GM23248 (cell line): Measurements from ENCODE around the gene FADS1. TPM values are rescaled to one million over a fixed set of nuclear protein-coding genes. Genes with fewer than 3 reads are reported as not detected.

Experiments
- DNase-seq: peaks from one replicate; pipeline ENCODE4 v3.0.0-alpha.2; 2015
- H2AFZ ChIP-seq: fragments of 200-600 bp; sonication (generic); 2 replicates; pipeline ENCODE4 v1.6.1; 2016; ENCODE audit warnings: antibody characterized with exemption
- H3F3A ChIP-seq: fragments of 200-600 bp; sonication (generic); 2 replicates; pipeline ENCODE4 v1.6.1; 2016; ENCODE audit warnings: mild to moderate bottlenecking, antibody characterized with exemption, mixed run types; ENCODE audit not compliant: insufficient read depth
- H3K27ac ChIP-seq: fragments of 200-600 bp; sonication (generic); 2 replicates; pipeline ENCODE4 v1.5.1; 2016; ENCODE audit warnings: mild to moderate bottlenecking
- H3K27me3 ChIP-seq: fragments of 200-600 bp; sonication (generic); replicated peaks from 2 replicates; pipeline ENCODE4 v1.6.1; 2016; ENCODE audit warnings: mild to moderate bottlenecking; ENCODE audit not compliant: insufficient read depth
- H3K36me3 ChIP-seq: fragments of 200-600 bp; sonication (generic); 2 replicates; pipeline ENCODE4 v1.6.1; 2016; ENCODE audit warnings: low read depth, mild to moderate bottlenecking
- H3K4me1 ChIP-seq: fragments of 200-600 bp; sonication (generic); 2 replicates; pipeline ENCODE4 v1.6.1; 2016; ENCODE audit warnings: mild to moderate bottlenecking; ENCODE audit not compliant: insufficient read depth
- H3K4me2 ChIP-seq: fragments of 200-600 bp; sonication (generic); one replicate; pipeline ENCODE4 v1.6.1; 2016; ENCODE audit warnings: mild to moderate bottlenecking; ENCODE audit not compliant: unreplicated experiment
- H3K4me3 ChIP-seq: fragments of 200-600 bp; sonication (generic); 2 replicates; pipeline ENCODE4 v1.5.1; 2016; ENCODE audit warnings: mild to moderate bottlenecking
- H3K79me2 ChIP-seq: fragments of 200-600 bp; sonication (generic); 2 replicates; pipeline ENCODE4 v1.6.1; 2016; ENCODE audit warnings: mild to moderate bottlenecking; ENCODE audit not compliant: insufficient read depth
- H3K9ac ChIP-seq: fragments of 200-600 bp; sonication (generic); 2 replicates; pipeline ENCODE4 v1.6.1; 2016; ENCODE audit warnings: mild to moderate bottlenecking
- H3K9me2 ChIP-seq: fragments of 200-600 bp; sonication (generic); 2 replicates; pipeline ENCODE4 v1.6.1; 2016; ENCODE audit warnings: mixed run types, mild to moderate bottlenecking, moderate library complexity; ENCODE audit not compliant: insufficient read depth
- H3K9me3 ChIP-seq: fragments of 200-600 bp; sonication (generic); one replicate; pipeline ENCODE4 v1.6.1; 2017; ENCODE audit warnings: low read depth
- H4K20me1 ChIP-seq: fragments of 200-600 bp; sonication (generic); 2 replicates; pipeline ENCODE4 v1.6.0; 2016; ENCODE audit not compliant: insufficient read depth
- EZH2 ChIP-seq: fragments of 200-600 bp; sonication (generic); IDR thresholded peaks from 2 replicates; pipeline ENCODE4 v1.6.1; 2018; ENCODE audit warnings: antibody characterized with exemption, mild to moderate bottlenecking; ENCODE audit not compliant: insufficient read depth, poor library complexity, severe bottlenecking
- EZH2phosphoT487 ChIP-seq: fragments of 200-600 bp; sonication (generic); IDR thresholded peaks from 2 replicates; pipeline ENCODE4 v1.6.1; 2018; ENCODE audit warnings: antibody characterized with exemption, moderate library complexity, mild to moderate bottlenecking, low read depth; ENCODE audit not compliant: insufficient read depth
- WGBS, 2 experiments: methylation state at CpG; one replicate each; pipeline ENCODE4 v1.1.6; 2015 to 2017; ENCODE audit warnings: low lambda C conversion rate in 2 of 2, low coverage in 1 of 2; ENCODE audit errors: missing lambda C conversion rate in 2 of 2; 5-methylcytosine and 5-hydroxymethylcytosine counted together
- in situ Hi-C: fragments of 300-500 bp; cut with MboI; formaldehyde crosslinking; loops from 2 replicates; pipeline ENCODE4 v1.15.0; 2020
- polyA plus RNA-seq: library from polyadenylated mRNA; unstranded; fragments of >200 nt; fragmentation: Nextera tagmentation; extraction: Ambion mirVana; gene quantifications from 2 replicates; pipeline ENCODE4 v1.2.1, GENCODE V29; 2016
- total RNA-seq: library from RNA; depleted of rRNA; stranded (reverse); fragments of >200 nt; shearing (Covaris generic); gene quantifications from 2 replicates; pipeline ENCODE4 v1.2.3, GENCODE V29; 2014

FADS1 gene
- total and polyA plus RNA-seq, 2 experiments from 2014 or later, result 12.9 to 19.7 TPM

DNA sequence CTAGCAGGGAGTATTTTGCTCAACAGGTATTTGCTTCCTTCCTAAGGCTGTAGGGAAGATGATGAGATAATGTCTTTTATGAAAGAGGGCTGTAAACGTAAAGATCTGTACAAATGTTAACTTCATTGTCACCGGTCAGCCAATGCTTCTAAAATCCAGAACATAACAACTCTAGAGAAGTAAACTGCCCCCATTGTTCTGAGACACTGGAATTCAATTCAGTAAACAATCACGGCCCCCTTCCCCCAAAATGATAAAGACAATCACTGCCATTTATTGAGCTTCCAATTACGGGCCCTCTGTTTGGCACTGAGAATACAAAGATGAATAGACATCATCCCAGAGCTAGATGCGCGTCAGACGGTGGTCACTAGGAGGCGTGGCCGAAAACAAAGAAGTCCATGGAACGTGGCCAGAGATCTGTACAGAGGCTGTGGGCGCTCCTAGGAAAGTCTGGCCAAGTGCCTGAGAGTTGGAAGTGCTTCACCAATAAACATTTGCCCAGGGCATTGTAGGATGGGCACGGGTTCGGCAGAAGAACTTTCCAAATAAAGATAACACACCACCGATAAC lies 25.0 kb downstream of the FADS1 start:
- peak overlapping the region; percentile 88 for H2AFZ ChIP-seq
- WGBS, 2 experiments, result 1 to 2% methylated on average over 14 of the region's 14 CpGs
- 0 out of 2 replicates have a peak, but pooled peaks cover 12% of the 10 kb centered on the region for H3K36me3 ChIP-seq
- H3F3A ChIP-seq, result no peaks in the 10 kb centered on the region
- peak; percentile 98 for DNase-seq
- no peak for TF ChIP-seq EZH2
- TF ChIP-seq EZH2phosphoT487, result no peak
- peaks cover 19% of the 10 kb centered on the region; the same call in 1 of the 2 replicates for H3K4me1 ChIP-seq
- no peaks in the 10 kb centered on the region for H4K20me1 ChIP-seq
- in situ Hi-C loops, result no loop called here
- peak overlapping the region; percentile 98 for H3K27ac ChIP-seq
- peaks cover 67% of the 10 kb centered on the region for H3K79me2 ChIP-seq
- peak overlapping the region; percentile 95 for H3K4me3 ChIP-seq
- peak overlapping the region; percentile 99 for H3K9ac ChIP-seq
- H3K27me3 ChIP-seq, result no peaks in the 10 kb centered on the region
- H3K4me2 ChIP-seq, result peak overlapping the region; percentile 86
- no peaks in the 10 kb centered on the region for H3K9me2 ChIP-seq
- no peaks in the 10 kb centered on the region for H3K9me3 ChIP-seq

DNA sequence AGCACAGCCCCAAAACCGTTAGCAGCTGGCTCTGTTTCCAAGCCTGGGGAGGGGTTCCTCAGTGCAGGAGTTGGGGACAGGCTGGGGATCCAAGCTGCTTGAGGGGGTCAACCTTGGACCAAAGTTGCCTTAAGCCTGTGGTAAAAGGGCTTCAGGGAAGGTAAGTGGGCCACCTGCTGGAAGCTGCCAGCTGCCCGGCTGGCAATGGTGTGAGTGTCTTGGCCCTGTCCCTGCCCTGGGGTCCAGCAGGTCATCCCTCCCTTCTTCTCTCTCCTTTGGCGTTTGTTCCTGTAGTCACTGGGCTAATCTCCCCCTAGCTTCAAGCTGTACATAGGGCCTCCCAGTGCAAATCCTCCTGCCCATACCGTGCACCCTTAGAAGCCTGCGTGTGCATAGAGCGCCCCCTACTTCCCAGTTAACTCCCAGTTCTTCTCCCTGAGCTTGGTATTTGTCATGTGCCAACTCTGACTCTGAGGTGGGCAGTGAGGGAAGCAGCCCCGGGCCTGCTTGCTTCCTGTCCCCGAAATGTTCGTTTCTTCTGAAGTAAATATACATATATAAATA lies 28.8 kb downstream of the FADS1 start:
- in situ Hi-C loops, result no loop called here

DNA sequence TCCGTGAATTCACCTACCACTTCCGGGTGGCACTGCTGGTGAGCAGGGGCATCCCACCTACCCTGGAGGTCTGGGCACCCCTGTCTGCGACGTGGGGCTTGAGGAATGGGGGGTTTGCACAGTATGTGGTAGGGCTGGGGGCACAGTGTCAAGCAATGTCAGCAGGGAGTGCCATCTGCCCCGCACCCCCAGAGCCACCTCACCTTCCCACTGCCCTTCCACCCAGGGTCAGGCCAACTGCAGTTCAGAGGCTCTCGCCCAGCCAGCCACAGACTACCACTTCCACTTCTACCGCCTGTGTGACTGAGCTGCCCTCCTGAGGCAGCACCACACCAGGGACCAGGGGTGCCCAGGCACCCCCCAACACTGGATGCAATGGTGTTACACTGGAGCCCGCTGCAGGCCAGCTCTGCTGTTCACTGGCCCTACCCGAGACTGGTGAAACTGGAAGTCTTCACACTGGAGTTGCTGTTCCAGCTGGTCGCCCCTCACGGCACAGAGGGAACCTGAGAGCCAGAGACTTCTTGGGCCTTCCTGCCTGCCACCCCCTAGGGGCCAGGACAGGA lies 30.9 kb downstream of the FADS1 start:
- 82 to 83% methylated on average over 11 of the region's 11 CpGs for WGBS, 2 experiments
- no peaks in the 10 kb centered on the region for H3K27me3 ChIP-seq
- no peaks in the 10 kb centered on the region for H3K9me2 ChIP-seq
- no peaks in the 10 kb centered on the region for H3F3A ChIP-seq
- H3K4me1 ChIP-seq, result 0 out of 2 replicates have a peak, but pooled peaks cover under 1% of the 10 kb centered on the region
- no peaks in the 10 kb centered on the region for H3K9me3 ChIP-seq
- 0 out of 2 replicates have a peak, but pooled peaks cover 12% of the 10 kb centered on the region for H3K36me3 ChIP-seq
- TF ChIP-seq EZH2 (no peak), EZH2phosphoT487 (no peak)
- no peaks in the 10 kb centered on the region for H4K20me1 ChIP-seq
- H3K27ac ChIP-seq, result no peak overlapping the region
- H2AFZ ChIP-seq, result no peak overlapping the region
- H3K4me3 ChIP-seq, result no peak overlapping the region
- no peak overlapping the region for H3K9ac ChIP-seq
- H3K4me2 ChIP-seq, result no peak overlapping the region
- in situ Hi-C loops, result no loop called here
- no peak for DNase-seq
- peaks cover 10% of the 10 kb centered on the region for H3K79me2 ChIP-seq

More for the DNA sequence above, 28.8 kb downstream of the FADS1 start:
- H4K20me1 ChIP-seq, result no peaks in the 10 kb centered on the region
- H3K9me2 ChIP-seq, result no peaks in the 10 kb centered on the region
- H3K27ac ChIP-seq, result no peak overlapping the region
- no peak for TF ChIP-seq EZH2phosphoT487
- no peak for TF ChIP-seq EZH2
- H3K9ac ChIP-seq, result no peak overlapping the region
- no peaks in the 10 kb centered on the region for H3F3A ChIP-seq
- peaks cover 29% of the 10 kb centered on the region for H3K79me2 ChIP-seq
- H2AFZ ChIP-seq, result no peak overlapping the region
- 47 to 48% methylated on average over 9 of the region's 9 CpGs for WGBS, 2 experiments
- peaks cover 9% of the 10 kb centered on the region; the same call in 1 of the 2 replicates for H3K4me1 ChIP-seq
- no peak overlapping the region for H3K4me3 ChIP-seq
- H3K27me3 ChIP-seq, result no peaks in the 10 kb centered on the region
- H3K36me3 ChIP-seq, result 0 out of 2 replicates have a peak, but pooled peaks cover 12% of the 10 kb centered on the region
- no peak overlapping the region for H3K4me2 ChIP-seq
- H3K9me3 ChIP-seq, result no peaks in the 10 kb centered on the region
- peak; percentile 61 for DNase-seq

DNA sequence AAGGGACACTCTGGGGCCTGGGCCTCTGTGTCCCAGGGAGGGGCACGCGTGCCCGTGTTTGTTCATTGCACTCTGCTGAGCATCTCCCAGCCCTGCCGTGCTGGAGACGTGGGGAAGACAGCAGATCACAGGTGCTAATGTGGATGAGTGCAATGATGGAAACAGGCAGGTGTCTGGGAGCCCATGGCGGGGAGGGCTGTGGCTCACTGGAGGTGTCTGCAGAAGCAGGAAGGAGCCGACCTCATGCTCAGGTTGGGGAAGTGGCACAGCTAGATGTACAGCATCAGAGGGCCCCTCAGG lies 32.3 kb downstream of the FADS1 start:
- no peaks in the 10 kb centered on the region for H3K9me2 ChIP-seq
- no peak overlapping the region for H2AFZ ChIP-seq
- H3K79me2 ChIP-seq, result no peaks in the 10 kb centered on the region
- H3K9me3 ChIP-seq, result no peaks in the 10 kb centered on the region
- H3K27me3 ChIP-seq, result no peaks in the 10 kb centered on the region
- 69 to 79% methylated on average over 7 of the region's 7 CpGs for WGBS, 2 experiments
- 0 out of 2 replicates have a peak, but pooled peaks cover 9% of the 10 kb centered on the region for H3K36me3 ChIP-seq
- no peaks in the 10 kb centered on the region for H3F3A ChIP-seq
- no peak overlapping the region for H3K4me2 ChIP-seq
- no peaks in the 10 kb centered on the region for H3K4me1 ChIP-seq
- H3K4me3 ChIP-seq, result no peak overlapping the region
- H3K27ac ChIP-seq, result no peak overlapping the region
- in situ Hi-C loops, result no loop called here
- no peak overlapping the region for H3K9ac ChIP-seq
- no peak for DNase-seq
- no peaks in the 10 kb centered on the region for H4K20me1 ChIP-seq
- TF ChIP-seq EZH2phosphoT487, result no peak
- TF ChIP-seq EZH2, result no peak
